K562 (cell line): ENCODE data around the gene HRH3. TPM values are rescaled to one million over a fixed set of nuclear protein-coding genes. Genes with fewer than 3 reads are reported as not detected.

Source experiments
- ATAC-seq: fragments of 200-7000 bp; cut with Tn5 transposase; 3 replicates; pipeline ENCODE4 v1.9.1; 2020; ENCODE audit warnings: moderate library complexity
- BruUV-seq: library from RNA; stranded (reverse); fragments of 400-500 nt; replicated peaks from 2 replicates; lab custom pipeline; 2021; lab: Mats Ljungman, UMichigan
- CTCF ChIA-PET: fragments of 300-600 bp; formaldehyde crosslinking; extraction: SDS; loops from one replicate; lab custom pipeline; 2021; ENCODE audit warnings: low intra/inter-chr PET ratio; lab: Yijun Ruan, JAX
- POLR2A ChIA-PET: fragments of 300-600, 350-650 bp; sonication (Branson Sonifier 250); formaldehyde crosslinking; extraction: SDS; loops from one replicate; lab custom pipeline; 2021; ENCODE audit warnings: antibody characterized with exemption, inconsistent platforms; lab: Yijun Ruan, JAX
- DNase-seq, 4 experiments: peaks; one replicate each; pipeline versions ENCODE4 v3.0.0 to v3.0.0-alpha.2; 2011 to 2018; ENCODE audit warnings: low spot score in 3 of 4, mixed read lengths in 3 of 4; ENCODE audit errors: extremely low read depth in 1 of 4
- FAIRE-seq: peaks from 2 replicates; lab custom pipeline; 2011; peaks lifted over from hg19 to GRCh38; lab: Jason Lieb, UNC
- H2AFZ ChIP-seq: 2 replicates; pipeline ENCODE4 v1.6.0; 2011; ENCODE audit warnings: low read depth, low read length, control low read depth, inconsistent platforms
- H3K27ac ChIP-seq: fragments of 200-600 bp; 3 replicates; pipeline ENCODE4 v1.8.0; 2011; ENCODE audit warnings: low read depth, mild to moderate bottlenecking, control low read depth, inconsistent platforms, low read length, moderate library complexity, mixed read lengths; ENCODE audit errors: extremely low read depth
- H3K27me3 ChIP-seq, 2 experiments: fragments of 300-600 bp in 1 of 2; 2 replicates in 1 of 2; 3 replicates in 1 of 2; pipeline versions ENCODE4 v1.6.0 to v1.8.0; 2011; ENCODE audit warnings: inconsistent platforms in 2 of 2, low read length in 2 of 2, mild to moderate bottlenecking in 1 of 2, mixed read lengths in 1 of 2, moderate library complexity in 1 of 2; ENCODE audit not compliant: control insufficient read depth in 2 of 2, insufficient read depth in 2 of 2
- H3K36me3 ChIP-seq: fragments of 300-600 bp; 3 replicates; pipeline ENCODE4 v1.8.0; 2011; ENCODE audit warnings: mild to moderate bottlenecking, low read length, inconsistent platforms; ENCODE audit not compliant: control insufficient read depth, insufficient read depth
- H3K4me1 ChIP-seq, 2 experiments: fragments of 200-600 bp in 1 of 2; replicated peaks in 1 of 2; 2 replicates in 1 of 2; 3 replicates in 1 of 2; pipeline versions ENCODE4 v1.5.1 to v1.8.0; 2011; ENCODE audit warnings: inconsistent platforms in 2 of 2, low read length in 2 of 2, mild to moderate bottlenecking in 1 of 2, mixed read lengths in 1 of 2, moderate library complexity in 1 of 2; ENCODE audit not compliant: control insufficient read depth in 2 of 2, insufficient read depth in 2 of 2
- H3K4me2 ChIP-seq: 2 replicates; pipeline ENCODE4 v1.6.1; 2011; ENCODE audit warnings: low read length, control low read depth, inconsistent platforms, mixed read lengths; ENCODE audit not compliant: insufficient read depth
- H3K4me3 ChIP-seq: fragments of 200-600 bp; sonication (generic), shearing (Covaris generic); 2 replicates; pipeline ENCODE4 v1.5.1; 2016; ENCODE audit warnings: control low read depth, inconsistent platforms
- H3K79me2 ChIP-seq: fragments of 200-600 bp; 3 replicates; pipeline ENCODE4 v1.8.0; 2011; ENCODE audit warnings: low read length, inconsistent platforms; ENCODE audit not compliant: control insufficient read depth, insufficient read depth
- H3K9ac ChIP-seq, 2 experiments: 2 replicates each; pipeline versions ENCODE4 v1.6.0 to v1.6.1; 2011; ENCODE audit warnings: low read depth in 2 of 2, low read length in 2 of 2, control low read depth in 1 of 2, inconsistent platforms in 1 of 2, mild to moderate bottlenecking in 1 of 2, mixed read lengths in 1 of 2; ENCODE audit not compliant: insufficient read depth in 1 of 2
- H3K9me1 ChIP-seq: one replicate; pipeline ENCODE4 v1.6.0; 2011; ENCODE audit warnings: inconsistent platforms, mild to moderate bottlenecking, low read length, moderate library complexity; ENCODE audit not compliant: control insufficient read depth, insufficient read depth
- H3K9me3 ChIP-seq: replicated peaks from 2 replicates; pipeline ENCODE4 v1.5.1; 2011; ENCODE audit warnings: low read depth, low read length, inconsistent platforms; ENCODE audit not compliant: control insufficient read depth, insufficient read depth
- H4K20me1 ChIP-seq: replicated peaks from 2 replicates; pipeline ENCODE4 v1.6.1; 2011; ENCODE audit warnings: low read length, inconsistent platforms, mixed read lengths; ENCODE audit not compliant: control insufficient read depth, insufficient read depth
- ADNP ChIP-seq: fragments of 200-800 bp; sonication (Bioruptor generic); IDR thresholded peaks from 2 replicates; pipeline ENCODE4 v1.6.1; 2016; ENCODE audit warnings: missing genetic modification characterization, missing compliant biosample characterization
- CBFA2T2 ChIP-seq: fragments of 450-650 bp; conservative IDR thresholded peaks from 2 replicates; pipeline ENCODE4 v1.6.1; 2017; ENCODE audit warnings: mild to moderate bottlenecking
- HMG20A ChIP-seq: fragments of 450-650 bp; formaldehyde crosslinking; conservative IDR thresholded peaks from 2 replicates; pipeline ENCODE4 v1.4.0; 2020; ENCODE audit warnings: mild to moderate bottlenecking, mixed read lengths
- HNRNPH1 ChIP-seq: fragments of 200-400 bp; formaldehyde crosslinking; optimal IDR thresholded peaks from 2 replicates; pipeline ENCODE3; 2017; ENCODE audit warnings: low read depth, mild to moderate bottlenecking, low read length, moderate library complexity
- IFI16 ChIP-seq: fragments of 250-450 bp; sonication (Bioruptor Pico); IDR thresholded peaks from 2 replicates; pipeline ENCODE4 v2.1.2; 2022; ENCODE audit warnings: mild to moderate bottlenecking, inconsistent platforms
- NCOA4 ChIP-seq: fragments of 450-650 bp; IDR thresholded peaks from 2 replicates; pipeline ENCODE4 v1.6.1; 2018; ENCODE audit warnings: mild to moderate bottlenecking; ENCODE audit not compliant: partially characterized antibody
- NRF1 ChIP-seq, 2 experiments: fragments of 450-650 bp; IDR thresholded peaks in 1 of 2; conservative IDR thresholded peaks in 1 of 2; 2 replicates each; pipeline ENCODE4 v1.6.1; 2014; ENCODE audit warnings: mild to moderate bottlenecking in 2 of 2
- OTX1 ChIP-seq: fragments of 450-650 bp; formaldehyde crosslinking; IDR thresholded peaks from 2 replicates; pipeline ENCODE4 v1.4.0; 2022; ENCODE audit warnings: mild to moderate bottlenecking
- SETDB1 ChIP-seq: IDR thresholded peaks from one replicate; pipeline ENCODE4 v1.6.1; 2012; ENCODE audit warnings: low read length, control low read depth, inconsistent platforms
- SP1 ChIP-seq: sonication (generic); formaldehyde crosslinking; IDR thresholded peaks from 2 replicates; pipeline ENCODE4 v1.8.1; 2022; ENCODE audit warnings: mild to moderate bottlenecking, missing genetic modification reagents
- SP2 ChIP-seq: IDR thresholded peaks from 2 replicates; pipeline ENCODE4 v1.6.1; 2011; ENCODE audit warnings: mild to moderate bottlenecking, low read depth, low read length, moderate library complexity; ENCODE audit not compliant: poor library complexity, severe bottlenecking; ENCODE audit errors: extremely low read depth
- SRSF1 ChIP-seq: fragments of 200-400 bp; formaldehyde crosslinking; IDR thresholded peaks from 2 replicates; pipeline ENCODE4 v1.6.1; 2017; ENCODE audit warnings: mild to moderate bottlenecking, low read depth, low read length, moderate library complexity
- TAL1 ChIP-seq: fragments of 450-650 bp; IDR thresholded peaks from 2 replicates; pipeline ENCODE4 v1.6.1; 2016; ENCODE audit warnings: mild to moderate bottlenecking
- ZNF512 ChIP-seq: IDR thresholded peaks from 2 replicates; pipeline ENCODE4 v1.6.1; 2016; ENCODE audit warnings: missing genetic modification characterization, missing compliant biosample characterization
- ZNF79 ChIP-seq: fragments of 250-450 bp; sonication (Bioruptor Pico); IDR thresholded peaks from 2 replicates; pipeline ENCODE4 v1.4.0; 2020; ENCODE audit warnings: low read depth, mild to moderate bottlenecking, moderate library complexity
- ZSCAN29 ChIP-seq: fragments of 450-650 bp; IDR thresholded peaks from 2 replicates; pipeline ENCODE4 v1.6.1; 2017
- WGBS: fragments of 100-300 bp; shearing (Covaris generic); methylation state at CpG from one replicate; pipeline ENCODE4 v1.1.6; 2016; ENCODE audit warnings: low coverage, mixed read lengths; ENCODE audit not compliant: insufficient coverage; ENCODE audit errors: missing lambda C conversion rate; 5-methylcytosine and 5-hydroxymethylcytosine counted together
- in situ Hi-C: fragments of 300-500 bp; cut with MboI; formaldehyde crosslinking; loops from 4 replicates; pipeline ENCODE4 v1.15.0; 2018; ENCODE audit warnings: inconsistent platforms, mixed read lengths
- intact Hi-C: fragments of 100-400 bp; cut with micrococcal nuclease; formaldehyde crosslinking; loops from 2 replicates; pipeline ENCODE4 v1.14.2; 2022
- polyA plus RNA-seq, 8 experiments: library from polyadenylated mRNA; depleted of rRNA in 4 of 8; stranded (reverse) in 5 of 8; unstranded in 3 of 8; fragments of >200 nt; fragmentation: Nextera tagmentation in 2 of 8; fragmentation: Illumina TruSeq in 1 of 8; extraction: Ambion mirVana in 2 of 8; extraction: Trizol in 1 of 8; gene quantifications; 2 replicates each; pipeline versions ENCODE4 v1.2.1 to v1.2.3, GENCODE V29; 2011 to 2014; ENCODE audit warnings: inconsistent platforms in 1 of 8, missing spikeins in 1 of 8
- total RNA-seq, 7 experiments: library from RNA; depleted of rRNA in 6 of 7; stranded (reverse); fragments of >200 nt in 6 of 7; fragmentation: Illumina TruSeq in 2 of 7; extraction: Trizol in 2 of 7; gene quantifications; 2 replicates each; pipeline versions ENCODE4 v1.2.1 to v1.2.3, GENCODE V29; 2011 to 2021; ENCODE audit warnings: low replicate concordance in 1 of 7
- TF ChIP-seq, protein P1 (sequence below): fragments of 250-450 bp; sonication (Bioruptor Pico); IDR thresholded peaks from 2 replicates; pipeline ENCODE4 v1.4.0; 2020; ENCODE audit warnings: mild to moderate bottlenecking, moderate library complexity

HRH3 gene
- total and polyA plus RNA-seq, 9 of the 15 experiments (the other 6 are each of a cell fraction or from before 2014, with no cell fraction given), result not detected

DNA sequence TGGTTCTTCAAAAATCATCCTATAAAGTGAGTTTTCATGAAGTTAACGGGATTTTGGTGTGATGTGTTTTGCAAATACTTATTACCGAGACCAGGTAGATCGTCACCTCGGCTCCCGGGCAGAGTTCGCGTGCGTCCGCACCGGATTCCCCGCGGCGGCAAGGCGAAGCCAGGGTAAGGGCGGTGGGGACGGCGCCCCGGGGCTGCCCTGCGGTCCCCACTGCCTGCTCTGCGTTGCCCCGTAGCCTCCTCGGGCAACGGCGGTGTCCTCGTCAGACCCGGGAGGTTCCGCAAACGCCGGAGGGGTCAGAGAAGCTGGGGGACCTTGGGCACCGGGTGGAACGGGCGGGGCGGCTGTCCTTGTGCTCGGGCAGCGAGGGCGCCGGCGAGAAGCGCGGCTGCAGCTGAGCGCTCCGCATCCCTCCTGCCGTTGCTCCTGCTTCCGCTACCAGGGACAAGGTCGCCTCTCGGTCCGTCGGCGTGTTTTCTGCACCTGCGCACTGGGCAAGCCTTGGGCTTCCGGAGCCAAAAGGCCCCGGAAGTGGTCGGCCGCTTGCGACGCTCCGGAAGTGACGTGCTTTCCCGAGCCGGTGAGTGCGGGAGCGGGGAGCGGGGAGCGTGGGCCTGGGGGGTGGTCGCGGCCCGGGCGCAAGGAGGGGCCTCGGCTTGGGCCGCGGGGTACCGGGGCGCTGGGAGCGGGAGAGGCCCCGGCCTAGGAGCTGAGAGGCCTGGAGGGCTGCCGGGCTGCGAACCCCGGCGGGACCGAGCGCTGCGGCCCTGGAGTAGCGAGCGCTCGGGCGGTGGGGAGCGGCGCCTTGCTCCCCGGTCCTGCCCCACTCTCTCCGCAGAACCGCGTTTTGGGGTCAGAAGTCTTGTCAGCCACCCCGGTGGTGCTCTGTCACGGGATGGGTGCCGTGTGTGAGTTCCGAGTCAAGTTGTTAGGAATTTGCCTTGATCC is 37.3 kb downstream of the HRH3 start, which contains the start of gene MTG2:
Gene MTG2 (plus strand): TSS at position 560 of the 957 bp plus-strand sequence. CDS start 10,393 bp downstream, outside the sequence.
- H3K27ac ChIP-seq, result peak within 1 kb of the TSS; percentile 96
- BruUV-seq, result TSS peak; percentile 92
- ATAC-seq (peak; percentile 97), FAIRE-seq (peak; percentile 99), DNase-seq (peak; percentile 97 to 99 (median 98))
- no peaks in the 10 kb centered on the region; the same call in 1 of the 2 replicates for H4K20me1 ChIP-seq
- H3K27me3 ChIP-seq, result no peaks in the 10 kb centered on the region
- ChIA-PET POLR2A (interaction anchor here (0.5 to 1.6 kb wide), 4 partner anchors 13 to 552 kb away, joined by 3 to 4 read pairs (median 3); no protein-coding TSS in a partner anchor), CTCF (no interaction called here)
- H3K4me2 ChIP-seq, result peak within 1 kb of the TSS; percentile 92
- H3K9me1 ChIP-seq, result no peaks in the 10 kb centered on the region
- H3K36me3 ChIP-seq, result peaks cover 34% of the 10 kb centered on the region; the same call in 2 of the 3 replicates
- H3K9ac ChIP-seq, result peak within 1 kb of the TSS; percentile 99 to 100
- WGBS, result under 1% methylated on average over 78 of the region's 96 CpGs
- H2AFZ ChIP-seq, result peak within 1 kb of the TSS; percentile 82
- peak within 1 kb of the TSS; percentile 98 for H3K4me3 ChIP-seq
- no peaks in the 10 kb centered on the region for H3K9me3 ChIP-seq
- H3K4me1 ChIP-seq, result peaks cover 14 to 23% of the 10 kb centered on the region in 2 experiments
- peaks cover 56% of the 10 kb centered on the region for H3K79me2 ChIP-seq
- in situ Hi-C loops, result no loop called here
- intact Hi-C loops, result no loop called here
- TF ChIP-seq TAL1, result 0 out of 2 replicates have a peak, but pooled peaks have one; percentile 10
- TF ChIP-seq ZSCAN29, result peak; percentile 79
- TF ChIP-seq ZNF512 (tag), result no peak
- TF ChIP-seq NCOA4, result no peak
- no peak for TF ChIP-seq HMG20A
- peak; percentile 60 for TF ChIP-seq SP1
- no peak for TF ChIP-seq HNRNPH1
- no peak for TF ChIP-seq CBFA2T2
- no peak for TF ChIP-seq ZNF79 (CRISPR knock-in tag)
- no peak for TF ChIP-seq SP2
- TF ChIP-seq, protein P1, sequence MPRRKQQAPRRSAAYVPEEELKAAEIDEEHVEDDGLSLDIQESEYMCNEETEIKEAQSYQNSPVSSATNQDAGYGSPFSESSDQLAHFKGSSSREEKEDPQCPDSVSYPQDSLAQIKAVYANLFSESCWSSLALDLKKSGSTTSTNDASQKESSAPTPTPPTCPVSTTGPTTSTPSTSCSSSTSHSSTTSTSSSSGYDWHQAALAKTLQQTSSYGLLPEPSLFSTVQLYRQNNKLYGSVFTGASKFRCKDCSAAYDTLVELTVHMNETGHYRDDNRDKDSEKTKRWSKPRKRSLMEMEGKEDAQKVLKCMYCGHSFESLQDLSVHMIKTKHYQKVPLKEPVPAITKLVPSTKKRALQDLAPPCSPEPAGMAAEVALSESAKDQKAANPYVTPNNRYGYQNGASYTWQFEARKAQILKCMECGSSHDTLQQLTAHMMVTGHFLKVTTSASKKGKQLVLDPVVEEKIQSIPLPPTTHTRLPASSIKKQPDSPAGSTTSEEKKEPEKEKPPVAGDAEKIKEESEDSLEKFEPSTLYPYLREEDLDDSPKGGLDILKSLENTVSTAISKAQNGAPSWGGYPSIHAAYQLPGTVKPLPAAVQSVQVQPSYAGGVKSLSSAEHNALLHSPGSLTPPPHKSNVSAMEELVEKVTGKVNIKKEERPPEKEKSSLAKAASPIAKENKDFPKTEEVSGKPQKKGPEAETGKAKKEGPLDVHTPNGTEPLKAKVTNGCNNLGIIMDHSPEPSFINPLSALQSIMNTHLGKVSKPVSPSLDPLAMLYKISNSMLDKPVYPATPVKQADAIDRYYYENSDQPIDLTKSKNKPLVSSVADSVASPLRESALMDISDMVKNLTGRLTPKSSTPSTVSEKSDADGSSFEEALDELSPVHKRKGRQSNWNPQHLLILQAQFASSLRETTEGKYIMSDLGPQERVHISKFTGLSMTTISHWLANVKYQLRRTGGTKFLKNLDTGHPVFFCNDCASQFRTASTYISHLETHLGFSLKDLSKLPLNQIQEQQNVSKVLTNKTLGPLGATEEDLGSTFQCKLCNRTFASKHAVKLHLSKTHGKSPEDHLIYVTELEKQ (CRISPR knock-in tag), result no peak
- TF ChIP-seq OTX1 (CRISPR knock-in tag), result 0 out of 2 replicates have a peak, but pooled peaks have one; percentile 27
- TF ChIP-seq SRSF1, result peak; percentile 78; the same call in 1 of the 2 replicates
- TF ChIP-seq SETDB1, result peak; percentile 60
- peak; percentile 91 to 93 for TF ChIP-seq NRF1 (conservative IDR thresholded peaks at IDR 0.05 in 1 of 2, IDR thresholded peaks at IDR 0.05 in 1 of 2)
- no peak for TF ChIP-seq ADNP (tag)
- TF ChIP-seq IFI16, result no peak
